PFSK-1 (cell line): Measurements from ENCODE around the gene CFAP77.

Experiments used
- FOXP2 ChIP-seq: optimal IDR thresholded peaks from 2 replicates; pipeline ENCODE3; 2011; ENCODE audit warnings: borderline replicate concordance, control low read depth, inconsistent platforms; ENCODE audit not compliant: insufficient read depth; ENCODE audit errors: extremely low read length, extremely low read depth
- POLR2AphosphoS5 ChIP-seq: IDR thresholded peaks from 2 replicates; pipeline ENCODE4 v1.6.1; 2012; ENCODE audit warnings: low read depth, mild to moderate bottlenecking, control low read depth, low read length, moderate library complexity
- SIN3A ChIP-seq: IDR thresholded peaks from 2 replicates; pipeline ENCODE4 v1.6.1; 2012; ENCODE audit warnings: mild to moderate bottlenecking, low read length, moderate library complexity, borderline replicate concordance; ENCODE audit not compliant: insufficient read depth
- TAF1 ChIP-seq: IDR thresholded peaks from 2 replicates; pipeline ENCODE4 v1.6.1; 2012; ENCODE audit warnings: low read length, control low read depth, borderline replicate concordance; ENCODE audit not compliant: insufficient read depth
- TF ChIP-seq, protein P1 (sequence below), 2 experiments: IDR thresholded peaks; 2 replicates each; pipeline versions ENCODE4 v1.6.1 to v1.8.0; 2011 to 2012; ENCODE audit warnings: low read depth in 2 of 2, low read length in 2 of 2, control low read depth in 1 of 2, inconsistent platforms in 1 of 2, mild to moderate bottlenecking in 1 of 2, moderate library complexity in 1 of 2; ENCODE audit not compliant: insufficient read depth in 1 of 2

CFAP77 gene

DNA sequence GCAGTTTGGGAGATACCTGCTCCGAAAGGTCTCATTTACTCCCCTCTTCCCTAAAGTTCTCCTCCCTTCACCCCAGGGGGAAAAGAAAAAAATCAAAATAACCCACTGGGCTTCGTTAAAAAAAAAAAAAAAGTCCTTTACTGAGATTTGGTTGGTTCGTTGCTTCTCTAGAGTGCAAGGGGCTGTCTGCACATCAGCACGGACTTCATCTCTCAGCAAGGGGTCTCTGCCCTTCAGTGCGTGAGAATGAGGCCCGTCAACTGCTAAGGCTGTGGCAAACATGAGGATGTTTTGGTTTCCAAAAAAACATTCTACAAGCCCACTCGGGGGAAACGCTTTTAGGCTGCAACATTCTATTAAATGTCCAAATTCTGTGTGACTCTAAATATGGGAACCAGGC, 182.4 kb downstream of the CFAP77 start:
- TF ChIP-seq FOXP2 (no peak), SIN3A (no peak), TAF1 (no peak), POLR2AphosphoS5 (no peak)
- TF ChIP-seq, protein P1, sequence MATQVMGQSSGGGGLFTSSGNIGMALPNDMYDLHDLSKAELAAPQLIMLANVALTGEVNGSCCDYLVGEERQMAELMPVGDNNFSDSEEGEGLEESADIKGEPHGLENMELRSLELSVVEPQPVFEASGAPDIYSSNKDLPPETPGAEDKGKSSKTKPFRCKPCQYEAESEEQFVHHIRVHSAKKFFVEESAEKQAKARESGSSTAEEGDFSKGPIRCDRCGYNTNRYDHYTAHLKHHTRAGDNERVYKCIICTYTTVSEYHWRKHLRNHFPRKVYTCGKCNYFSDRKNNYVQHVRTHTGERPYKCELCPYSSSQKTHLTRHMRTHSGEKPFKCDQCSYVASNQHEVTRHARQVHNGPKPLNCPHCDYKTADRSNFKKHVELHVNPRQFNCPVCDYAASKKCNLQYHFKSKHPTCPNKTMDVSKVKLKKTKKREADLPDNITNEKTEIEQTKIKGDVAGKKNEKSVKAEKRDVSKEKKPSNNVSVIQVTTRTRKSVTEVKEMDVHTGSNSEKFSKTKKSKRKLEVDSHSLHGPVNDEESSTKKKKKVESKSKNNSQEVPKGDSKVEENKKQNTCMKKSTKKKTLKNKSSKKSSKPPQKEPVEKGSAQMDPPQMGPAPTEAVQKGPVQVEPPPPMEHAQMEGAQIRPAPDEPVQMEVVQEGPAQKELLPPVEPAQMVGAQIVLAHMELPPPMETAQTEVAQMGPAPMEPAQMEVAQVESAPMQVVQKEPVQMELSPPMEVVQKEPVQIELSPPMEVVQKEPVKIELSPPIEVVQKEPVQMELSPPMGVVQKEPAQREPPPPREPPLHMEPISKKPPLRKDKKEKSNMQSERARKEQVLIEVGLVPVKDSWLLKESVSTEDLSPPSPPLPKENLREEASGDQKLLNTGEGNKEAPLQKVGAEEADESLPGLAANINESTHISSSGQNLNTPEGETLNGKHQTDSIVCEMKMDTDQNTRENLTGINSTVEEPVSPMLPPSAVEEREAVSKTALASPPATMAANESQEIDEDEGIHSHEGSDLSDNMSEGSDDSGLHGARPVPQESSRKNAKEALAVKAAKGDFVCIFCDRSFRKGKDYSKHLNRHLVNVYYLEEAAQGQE (IDR thresholded peaks at IDR 0.05; ENCODE audit: insufficient read depth in 1 of 2, low read depth in 2 of 2, low read length in 2 of 2), result no peak

DNA sequence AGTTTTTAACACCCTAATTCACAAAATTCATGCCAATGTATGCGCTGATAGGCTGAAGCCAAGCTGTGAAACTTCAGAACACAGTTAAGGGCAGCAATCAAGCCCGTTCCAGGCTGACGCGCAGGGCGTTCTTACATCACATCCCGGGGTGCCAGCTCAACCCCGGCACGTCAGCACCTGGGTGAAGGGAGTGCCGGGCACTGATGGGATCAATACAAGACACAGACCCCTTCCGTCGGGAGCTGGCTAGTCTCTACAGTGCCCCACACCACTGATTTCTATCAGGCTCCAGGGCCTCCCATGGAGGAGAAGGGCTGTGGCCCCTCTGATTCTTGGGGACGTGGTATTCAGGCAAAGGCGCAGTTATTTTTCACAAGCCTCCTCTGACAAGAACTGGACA, 184.4 kb downstream of the CFAP77 start:
- no peak for TF ChIP-seq FOXP2
- TF ChIP-seq, protein P1 (IDR thresholded peaks at IDR 0.05; ENCODE audit: insufficient read depth in 1 of 2, low read depth in 2 of 2, low read length in 2 of 2), result no peak
- TF ChIP-seq TAF1, result no peak

DNA sequence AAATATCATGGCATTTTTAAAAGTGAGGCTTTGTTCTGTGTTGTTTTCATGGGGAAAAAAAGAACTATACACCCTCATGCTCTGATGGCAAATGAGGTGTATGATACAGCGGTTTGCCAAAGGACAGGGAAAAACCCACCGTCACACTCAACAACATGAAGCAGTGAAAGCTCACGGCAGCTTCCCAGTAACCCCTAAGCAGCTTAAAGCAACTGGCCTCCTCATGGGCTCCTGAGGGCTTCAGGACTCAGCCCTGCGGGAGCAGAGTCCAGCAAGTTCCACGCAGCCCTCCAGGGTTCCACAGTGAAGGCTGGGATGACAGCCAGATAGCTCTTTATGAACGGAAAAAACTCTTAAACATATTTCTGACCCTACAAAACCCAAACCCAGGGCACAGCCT, 185.3 kb downstream of the CFAP77 start:
- TF ChIP-seq SIN3A, result no peak

DNA sequence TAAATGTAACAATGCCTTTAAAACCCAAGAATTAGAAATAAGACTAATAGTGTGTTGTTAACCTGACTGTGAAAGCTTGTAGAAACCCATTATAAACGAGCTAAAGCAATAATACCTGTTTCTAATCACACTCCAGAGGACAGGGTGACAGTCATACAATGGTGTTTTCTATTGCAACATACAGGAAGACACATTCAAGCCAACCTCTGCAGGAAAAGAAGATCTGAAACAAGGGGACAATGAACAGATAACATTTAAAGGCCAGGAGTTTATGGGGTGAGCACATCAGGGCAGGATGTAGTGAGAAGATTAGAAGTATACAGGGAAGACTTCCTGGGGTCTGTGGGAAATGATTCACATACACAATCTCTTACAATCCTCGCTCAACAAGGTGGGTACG, 186.2 kb downstream of the CFAP77 start:
- TF ChIP-seq POLR2AphosphoS5 (no peak), TAF1 (no peak), SIN3A (no peak), FOXP2 (no peak)
- TF ChIP-seq, protein P1 (IDR thresholded peaks at IDR 0.05; ENCODE audit: insufficient read depth in 1 of 2, low read depth in 2 of 2, low read length in 2 of 2), result no peak

DNA sequence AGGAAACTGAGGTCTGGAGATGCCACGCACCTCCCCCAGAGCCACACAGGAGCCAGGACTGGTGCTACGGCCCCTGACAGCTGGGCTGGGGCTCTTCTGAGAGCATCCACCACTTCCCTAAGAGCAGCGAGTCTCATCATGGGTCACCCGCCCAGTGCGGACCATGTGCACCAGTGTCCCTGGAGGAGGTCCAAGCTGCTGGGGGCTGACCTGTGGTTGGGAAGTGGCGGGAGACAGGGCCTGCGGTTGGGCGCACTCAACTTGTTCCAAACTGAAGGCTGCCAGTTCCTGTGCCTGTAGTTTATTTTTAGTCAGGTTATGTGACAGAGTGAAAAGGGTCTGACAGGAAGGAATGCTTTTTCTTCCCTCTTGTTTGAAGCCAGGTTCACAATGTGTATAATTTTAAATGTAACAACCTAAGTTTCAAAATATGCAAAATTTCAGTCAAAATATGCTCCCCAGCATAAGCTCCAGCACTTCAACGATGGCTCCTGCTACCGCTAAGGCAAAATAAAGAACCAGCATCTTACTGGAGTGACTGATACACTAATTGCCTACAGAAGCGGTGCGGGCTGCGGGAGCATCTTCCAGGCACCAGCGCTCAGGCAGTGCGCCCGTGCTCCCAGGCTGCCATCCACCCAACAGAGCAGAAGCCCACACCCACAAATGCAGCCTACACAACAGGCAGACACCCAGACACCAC, 187.2 kb downstream of the CFAP77 start:
- TF ChIP-seq TAF1, result no peak
- TF ChIP-seq, protein P1 (IDR thresholded peaks at IDR 0.05; ENCODE audit: insufficient read depth in 1 of 2, low read depth in 2 of 2, low read length in 2 of 2), result no peak
- no peak for TF ChIP-seq FOXP2
- TF ChIP-seq POLR2AphosphoS5, result no peak
